Measurements from ENCODE around the gene NFS1. TPM values are rescaled to one million over a fixed set of nuclear protein-coding genes. Genes with fewer than 3 reads are reported as not detected.

Gene NFS1
- total and polyA plus RNA-seq, 2 of the 8 experiments (the other 6 are each of a cell fraction or from before 2014, with no cell fraction given), result 26.1 to 38.8 TPM

- H3K9me3 ChIP-seq (ENCODE audit: insufficient read depth in 2 of 2, low read depth in 1 of 2, low read length in 1 of 2), result no peaks in the 10 kb centered on the region
- H4K8ac ChIP-seq (ENCODE audit: extremely low read depth, insufficient read depth, low read length), result no peak overlapping the region
- no peak overlapping the region for H2BK12ac ChIP-seq (ENCODE audit: low read depth, low read length)
- H3K56ac ChIP-seq (replicated peaks; ENCODE audit: insufficient read length, low read depth, low read length), result no peak overlapping the region
- H3K36me3 ChIP-seq (ENCODE audit: control insufficient read depth in 2 of 4, insufficient read depth in 4 of 4, low read length in 3 of 4), result peaks cover 0 to 5% (median under 1%) of the 10 kb centered on the region in 4 experiments; a peak in 3 of 8 replicates
- H3K4me3 ChIP-seq (ENCODE audit: extremely low read depth in 1 of 4, insufficient read depth in 2 of 4, low read depth in 3 of 4, low read length in 4 of 4), result no peak overlapping the region
- no peak overlapping the region for H3K23ac ChIP-seq (ENCODE audit: insufficient read length)
- H3K14ac ChIP-seq (ENCODE audit: insufficient read length), result no peak overlapping the region
- no peak overlapping the region for H4K5ac ChIP-seq (ENCODE audit: insufficient read length, low read depth, low read length)
- no peak overlapping the region for H2AK5ac ChIP-seq (ENCODE audit: low read depth, low read length)
- POLR2A ChIA-PET (ENCODE audit: partially characterized antibody), result interaction anchor here (0.7 to 2.7 kb wide), 9 partner anchors 10 to 102 kb away, joined by 3 to 11 read pairs (median 4); partner anchors contain the start of gene SPAG4
- no peak for FAIRE-seq
- H2BK15ac ChIP-seq (ENCODE audit: low read length), result no peak overlapping the region
- H2AFZ ChIP-seq (ENCODE audit: low read length), result no peak overlapping the region
- H3K79me2 ChIP-seq (ENCODE audit: control insufficient read depth in 1 of 2, insufficient read depth in 2 of 2, low read length in 2 of 2), result peaks cover 2 to 78% of the 10 kb centered on the region in 2 experiments; a peak in 3 of 4 replicates
- WGBS, 2 experiments (ENCODE audit: extremely low coverage in 1 of 2, insufficient coverage in 1 of 2, insufficient read length in 1 of 2, insufficient replicate concordance in 2 of 2, low coverage in 1 of 2, low lambda C conversion rate in 2 of 2, missing lambda C conversion rate in 1 of 2), result 91% methylated on average over 6 of the region's 6 CpGs; no CpG with 5 or more reads in 1 of the 2 experiments
- no peak for DNase-seq (ENCODE audit: low read depth in 1 of 2, low spot score in 2 of 2)
- H3K4ac ChIP-seq (replicated peaks; ENCODE audit: insufficient read length, low read depth, low read length), result no peak overlapping the region
- H2BK20ac ChIP-seq (ENCODE audit: low read length), result no peak overlapping the region
- H3K23me2 ChIP-seq (ENCODE audit: low read depth, low read length), result no peaks in the 10 kb centered on the region
- peaks cover 28% of the 10 kb centered on the region for H3K79me1 ChIP-seq (ENCODE audit: low read depth, low read length)
- H3K18ac ChIP-seq (ENCODE audit: extremely low read depth, low read length), result no peak overlapping the region
- H3K27ac ChIP-seq (ENCODE audit: low read depth, low read length), result no peak overlapping the region
- H3K9ac ChIP-seq (replicated peaks in 1 of 4; ENCODE audit: extremely low read depth in 1 of 4, low read depth in 3 of 4, low read length in 3 of 4), result no peak overlapping the region
- H4K91ac ChIP-seq (replicated peaks; ENCODE audit: insufficient read length, low read length), result no peak overlapping the region
- peaks cover 13 to 30% of the 10 kb centered on the region in 2 experiments for H4K20me1 ChIP-seq (replicated peaks in 1 of 2; ENCODE audit: control insufficient read depth in 1 of 2, insufficient read depth in 2 of 2, low read length in 2 of 2)
- CTCF ChIA-PET (ENCODE audit: partially characterized antibody), result interaction anchor here (1.4 to 6.4 kb wide), 2 partner anchors 18 to 125 kb away, joined by 6 to 37 read pairs; no protein-coding TSS in a partner anchor
- no peak overlapping the region for H2BK120ac ChIP-seq (replicated peaks; ENCODE audit: low read depth, low read length)
- H3K4me2 ChIP-seq (ENCODE audit: insufficient read depth in 1 of 2, low read depth in 2 of 2, low read length in 2 of 2), result no peak overlapping the region
- H2BK5ac ChIP-seq (ENCODE audit: low read depth, low read length), result no peak overlapping the region
- H3K27me3 ChIP-seq (replicated peaks in 1 of 4; ENCODE audit: control insufficient read depth in 3 of 4, extremely low read depth in 1 of 4, insufficient read depth in 3 of 4, low read length in 3 of 4), result no peaks in the 10 kb centered on the region
- H3K4me1 ChIP-seq (replicated peaks in 1 of 4; ENCODE audit: control insufficient read depth in 3 of 4, insufficient read depth in 4 of 4, low read length in 3 of 4), result peaks cover 0 to 9% (median 2%) of the 10 kb centered on the region in 4 experiments; a peak in 4 of 7 replicates
These were observed 61.9 kb downstream of the NFS1 start for GRCh38 chr20:35637276-35637675.
